WTC11 (cell line): Measurements from ENCODE around the gene ANKRD11. TPM values are rescaled to one million over a fixed set of nuclear protein-coding genes. Genes with fewer than 3 reads are reported as not detected.

ENCODE experiments used
- ATAC-seq: fragments of 200-7000 bp; cut with Tn5 transposase; 2 replicates; pipeline ENCODE4 v1.10.0; 2021; ENCODE audit warnings: mild to moderate bottlenecking, moderate library complexity
- CTCF ChIA-PET: fragments of 300-600 bp; sonication (Branson Sonifier 250); formaldehyde crosslinking; loops from one replicate; lab custom pipeline; 2021; ENCODE audit warnings: antibody characterized with exemption; lab: Charles Lee
- POLR2A ChIA-PET: fragments of 350-600 bp; sonication (Branson Sonifier 250); formaldehyde crosslinking; loops from one replicate; lab custom pipeline; 2021; ENCODE audit warnings: antibody characterized with exemption; lab: Charles Lee
- DNase-seq: peaks from one replicate; pipeline ENCODE4 v3.0.0; 2021; ENCODE audit warnings: low spot score
- H3K27ac Mint-ChIP-seq: 2 replicates; pipeline ENCODE4 v1.8.0; 2021; ENCODE audit warnings: mixed read lengths
- H3K27me3 Mint-ChIP-seq: 2 replicates; pipeline ENCODE4 v1.8.0; 2021; ENCODE audit warnings: low read depth, mild to moderate bottlenecking, moderate library complexity, mixed read lengths
- H3K36me3 Mint-ChIP-seq: 2 replicates; pipeline ENCODE4 v1.8.0; 2021; ENCODE audit warnings: mixed read lengths
- H3K4me1 Mint-ChIP-seq: 2 replicates; pipeline ENCODE4 v1.8.0; 2022; ENCODE audit warnings: mixed read lengths
- H3K4me3 Mint-ChIP-seq: 2 replicates; pipeline ENCODE4 v1.8.0; 2021; ENCODE audit warnings: mild to moderate bottlenecking, moderate library complexity, mixed read lengths
- H3K9me3 Mint-ChIP-seq: 2 replicates; pipeline ENCODE4 v1.8.0; 2021; ENCODE audit warnings: mixed read lengths
- AR ChIP-seq: fragments of 250-450 bp; sonication (Bioruptor Pico); IDR thresholded peaks from 2 replicates; pipeline ENCODE4 v1.9.0; 2021; ENCODE audit warnings: mild to moderate bottlenecking
- FOXP1 ChIP-seq: sonication (generic); formaldehyde crosslinking; IDR thresholded peaks from 2 replicates; pipeline ENCODE4 v1.8.0; 2022; ENCODE audit warnings: missing genetic modification reagents, mild to moderate bottlenecking, moderate library complexity, borderline replicate concordance
- JUN ChIP-seq: sonication (generic); formaldehyde crosslinking; IDR thresholded peaks from 2 replicates; pipeline ENCODE4 v1.8.0; 2023; ENCODE audit warnings: mild to moderate bottlenecking, missing genetic modification reagents
- NFATC4 ChIP-seq: fragments of 250-450 bp; sonication (Bioruptor Pico); IDR thresholded peaks from 2 replicates; pipeline ENCODE4 v1.9.0; 2021; ENCODE audit warnings: mild to moderate bottlenecking
- TCF7 ChIP-seq: sonication (generic); formaldehyde crosslinking; IDR thresholded peaks from 2 replicates; pipeline ENCODE4 v1.8.0; 2022; ENCODE audit warnings: mild to moderate bottlenecking, low read depth, missing genetic modification reagents, moderate library complexity
- ZBTB43 ChIP-seq: sonication (generic); formaldehyde crosslinking; IDR thresholded peaks from 2 replicates; pipeline ENCODE4 v1.8.1; 2023; ENCODE audit warnings: mild to moderate bottlenecking, missing genetic modification reagents
- ZNF263 ChIP-seq: sonication (generic); formaldehyde crosslinking; IDR thresholded peaks from 2 replicates; pipeline ENCODE4 v1.8.1; 2022; ENCODE audit warnings: low read depth, mild to moderate bottlenecking, moderate library complexity, missing genetic modification reagents
- ZNF512 ChIP-seq: sonication (generic); formaldehyde crosslinking; IDR thresholded peaks from 2 replicates; pipeline ENCODE4 v1.8.1; 2022; ENCODE audit warnings: missing genetic modification reagents, borderline replicate concordance
- total RNA-seq: library from RNA; stranded (reverse); gene quantifications from 3 replicates; pipeline ENCODE4 v1.2.3, GENCODE V29; 2021
- TF ChIP-seq, protein P1 (sequence below): sonication (generic); formaldehyde crosslinking; conservative IDR thresholded peaks from 2 replicates; pipeline ENCODE4 v1.8.1; 2022; ENCODE audit warnings: mild to moderate bottlenecking, missing genetic modification reagents
- TF ChIP-seq, protein P2 (sequence below): sonication (generic); formaldehyde crosslinking; IDR thresholded peaks from 2 replicates; pipeline ENCODE4 v1.8.1; 2023; ENCODE audit warnings: mild to moderate bottlenecking, missing genetic modification reagents, moderate library complexity
- TF ChIP-seq, protein P3 (sequence below): sonication (generic); formaldehyde crosslinking; IDR thresholded peaks from 2 replicates; pipeline ENCODE4 v1.8.1; 2022; ENCODE audit warnings: low read depth, missing genetic modification reagents, borderline replicate concordance

Gene ANKRD11
- total RNA-seq, 1 experiment from 2014 or later: 184 TPM

DNA sequence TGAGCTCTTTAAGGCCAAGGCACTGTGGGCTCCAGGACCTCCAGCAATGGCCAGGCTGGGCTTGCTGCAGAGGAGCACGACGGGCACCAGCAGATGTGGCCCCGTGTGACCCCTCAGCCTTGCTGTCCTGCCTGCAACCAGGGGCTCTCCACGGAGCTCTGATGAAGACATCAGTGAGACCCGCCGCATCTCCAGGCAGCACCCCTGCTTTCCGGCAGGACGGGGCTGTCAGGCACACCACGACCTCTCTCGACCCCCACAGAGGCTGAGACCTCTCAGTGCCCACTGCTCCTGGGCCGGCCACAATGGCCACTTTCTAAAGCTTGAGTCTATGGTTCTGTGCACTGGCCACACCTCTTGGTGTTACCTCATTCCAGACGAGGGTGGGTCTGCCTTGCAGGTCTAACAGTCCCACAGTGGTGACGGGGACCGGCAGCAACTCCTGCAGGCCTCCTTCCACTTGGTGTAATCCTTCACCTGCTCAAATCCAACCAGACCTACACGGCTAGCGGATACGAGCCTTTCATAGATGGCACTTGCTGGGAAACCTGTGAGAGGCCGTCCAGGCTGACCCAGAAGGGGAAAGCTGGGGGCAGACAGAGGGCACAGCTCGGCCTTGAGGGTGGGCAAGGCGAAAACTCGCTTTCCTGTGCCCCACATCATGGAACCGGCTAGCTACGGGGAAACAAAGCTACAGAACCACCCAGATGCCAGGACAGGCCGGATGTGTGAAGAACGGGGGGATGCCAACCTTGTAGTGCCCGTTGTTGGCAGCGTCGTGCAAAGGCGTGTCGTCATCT lies 202.4 kb downstream of the ANKRD11 start:
- peaks cover 33% of the 10 kb centered on the region for H3K4me1 Mint-ChIP-seq
- POLR2A ChIA-PET: no interaction called here
- TF ChIP-seq ZNF512 (CRISPR knock-in tag): no peak
- no peak for TF ChIP-seq AR (CRISPR knock-in tag)
- TF ChIP-seq TCF7 (CRISPR knock-in tag): no peak
- no peak for TF ChIP-seq ZBTB43 (CRISPR knock-in tag)
- no peak for TF ChIP-seq JUN (CRISPR knock-in tag)
- TF ChIP-seq ZNF263 (CRISPR knock-in tag): no peak
- no peak for TF ChIP-seq NFATC4 (CRISPR knock-in tag)
- TF ChIP-seq, protein P1, sequence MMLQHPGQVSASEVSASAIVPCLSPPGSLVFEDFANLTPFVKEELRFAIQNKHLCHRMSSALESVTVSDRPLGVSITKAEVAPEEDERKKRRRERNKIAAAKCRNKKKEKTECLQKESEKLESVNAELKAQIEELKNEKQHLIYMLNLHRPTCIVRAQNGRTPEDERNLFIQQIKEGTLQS (CRISPR knock-in tag): no peak
- no peaks in the 10 kb centered on the region for H3K9me3 Mint-ChIP-seq
- no peaks in the 10 kb centered on the region for H3K27me3 Mint-ChIP-seq
- CTCF ChIA-PET: interaction anchor here (2.1 kb wide), 1 partner anchor 21 kb away, joined by 9 read pairs; no protein-coding TSS in a partner anchor
- H3K27ac Mint-ChIP-seq: no peak overlapping the region; the same call in 1 of the 2 replicates
- H3K4me3 Mint-ChIP-seq: no peak overlapping the region
- DNase-seq (no peak), ATAC-seq (no peak)
- peaks cover 19% of the 10 kb centered on the region for H3K36me3 Mint-ChIP-seq

GRCh38 chr16:89286096-89286495 lies 204.3 kb downstream of the ANKRD11 start:
- Mint-ChIP-seq H3K4me3 (no peak overlapping the region), H3K9me3 (no peaks in the 10 kb centered on the region), H3K4me1 (peaks cover 14% of the 10 kb centered on the region), H3K27ac (peak overlapping the region; percentile 71; the same call in 1 of the 2 replicates), H3K36me3 (peaks cover 19% of the 10 kb centered on the region), H3K27me3 (no peaks in the 10 kb centered on the region)
- no peak for DNase-seq
- POLR2A ChIA-PET: no interaction called here
- no peak for ATAC-seq
- CTCF ChIA-PET: interaction anchor here (1.2 kb wide), 1 partner anchor 22 kb away, joined by 3 read pairs; no protein-coding TSS in a partner anchor
- TF ChIP-seq FOXP1 (CRISPR knock-in tag): no peak
- TF ChIP-seq, protein P2, sequence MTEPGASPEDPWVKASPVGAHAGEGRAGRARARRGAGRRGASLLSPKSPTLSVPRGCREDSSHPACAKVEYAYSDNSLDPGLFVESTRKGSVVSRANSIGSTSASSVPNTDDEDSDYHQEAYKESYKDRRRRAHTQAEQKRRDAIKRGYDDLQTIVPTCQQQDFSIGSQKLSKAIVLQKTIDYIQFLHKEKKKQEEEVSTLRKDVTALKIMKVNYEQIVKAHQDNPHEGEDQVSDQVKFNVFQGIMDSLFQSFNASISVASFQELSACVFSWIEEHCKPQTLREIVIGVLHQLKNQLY: no peak
- no peak for TF ChIP-seq ZBTB43 (CRISPR knock-in tag)
- TF ChIP-seq, protein P3, sequence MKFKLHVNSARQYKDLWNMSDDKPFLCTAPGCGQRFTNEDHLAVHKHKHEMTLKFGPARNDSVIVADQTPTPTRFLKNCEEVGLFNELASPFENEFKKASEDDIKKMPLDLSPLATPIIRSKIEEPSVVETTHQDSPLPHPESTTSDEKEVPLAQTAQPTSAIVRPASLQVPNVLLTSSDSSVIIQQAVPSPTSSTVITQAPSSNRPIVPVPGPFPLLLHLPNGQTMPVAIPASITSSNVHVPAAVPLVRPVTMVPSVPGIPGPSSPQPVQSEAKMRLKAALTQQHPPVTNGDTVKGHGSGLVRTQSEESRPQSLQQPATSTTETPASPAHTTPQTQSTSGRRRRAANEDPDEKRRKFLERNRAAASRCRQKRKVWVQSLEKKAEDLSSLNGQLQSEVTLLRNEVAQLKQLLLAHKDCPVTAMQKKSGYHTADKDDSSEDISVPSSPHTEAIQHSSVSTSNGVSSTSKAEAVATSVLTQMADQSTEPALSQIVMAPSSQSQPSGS (CRISPR knock-in tag): no peak
